Hematopoietic multipotent progenitor cell (in vitro differentiated cells): Measurements from ENCODE around the gene THEM4. TPM values are rescaled to one million over a fixed set of nuclear protein-coding genes. Genes with fewer than 3 reads are reported as not detected.
"Not testable (repeated sequence)": the region's sequence is repeated elsewhere in the genome, so short reads cannot be mapped to it uniquely, and the experiment has no call there.

Source experiments
- DNase-seq, 3 donors: peaks; one replicate each; pipeline ENCODE4 v3.0.0-alpha.2; 2011 to 2015; ENCODE audit warnings: low read depth in 2 of 3, low spot score in 2 of 3
- total RNA-seq: library from RNA; depleted of rRNA; stranded (reverse); fragments of >200 nt; gene quantifications from one replicate; pipeline ENCODE4 v1.2.3, GENCODE V29; 2012

Gene THEM4
- total RNA-seq, 1 donor, result 18.3 TPM

GRCh38 chr1:151900804-151901203 lies 8.5 kb downstream of the THEM4 start:
- not testable (repeated sequence) for DNase-seq

DNA sequence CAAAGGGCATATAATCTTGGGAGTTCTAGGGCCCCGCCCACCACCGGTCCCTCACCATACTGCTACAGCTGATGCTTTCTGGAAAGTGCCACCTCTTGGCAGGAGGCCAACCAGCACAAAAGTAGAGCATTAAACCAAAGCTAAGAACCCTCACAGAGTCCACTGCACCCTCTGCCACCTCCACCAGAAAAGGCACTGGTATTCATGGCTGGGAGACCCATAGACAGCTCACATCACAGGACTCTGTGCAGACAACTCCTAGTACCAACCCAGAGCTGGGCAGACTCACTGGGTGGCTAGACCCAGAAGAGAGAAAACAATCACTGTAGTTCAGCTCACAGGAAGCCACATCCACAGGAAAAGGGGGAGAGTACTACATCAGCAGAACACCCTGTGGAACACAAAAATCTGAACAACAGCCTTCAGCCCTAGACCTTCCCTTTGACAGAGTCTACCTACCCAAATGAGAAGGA lies 10.8 kb downstream of the THEM4 start:
- DNase-seq, result peak in 2 of 3 donors; percentile 28 to 35

- DNase-seq, result no peak
Observed at GRCh38 chr1:151897991-151898431, 11.3 kb downstream of the THEM4 start.

- DNase-seq, result no peak
Observed at GRCh38 chr1:151893176-151893924, 16.0 kb downstream of the THEM4 start.

DNA sequence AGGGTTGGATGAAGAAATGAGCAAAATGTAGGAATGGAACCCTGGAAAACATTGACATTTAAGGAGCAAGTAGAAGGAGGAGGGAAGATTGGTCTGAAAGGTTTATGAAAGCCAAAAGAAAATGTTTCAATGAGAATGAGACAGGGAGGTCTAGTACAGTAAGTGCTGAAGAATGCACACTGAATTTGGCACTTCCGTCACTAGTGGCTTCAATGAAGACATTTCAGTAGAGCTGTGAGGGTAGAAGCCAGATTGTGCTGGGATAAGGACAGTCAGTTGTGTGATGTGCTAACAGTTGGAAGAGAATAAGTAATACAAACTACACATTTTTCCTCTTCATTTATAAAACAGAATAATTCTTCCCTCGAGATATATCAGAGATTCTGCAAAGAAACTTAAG lies 17.1 kb downstream of the THEM4 start:
- DNase-seq, result no peak

GRCh38 chr1:151891512-151891911 lies 17.8 kb downstream of the THEM4 start:
- DNase-seq, result no peak

DNA sequence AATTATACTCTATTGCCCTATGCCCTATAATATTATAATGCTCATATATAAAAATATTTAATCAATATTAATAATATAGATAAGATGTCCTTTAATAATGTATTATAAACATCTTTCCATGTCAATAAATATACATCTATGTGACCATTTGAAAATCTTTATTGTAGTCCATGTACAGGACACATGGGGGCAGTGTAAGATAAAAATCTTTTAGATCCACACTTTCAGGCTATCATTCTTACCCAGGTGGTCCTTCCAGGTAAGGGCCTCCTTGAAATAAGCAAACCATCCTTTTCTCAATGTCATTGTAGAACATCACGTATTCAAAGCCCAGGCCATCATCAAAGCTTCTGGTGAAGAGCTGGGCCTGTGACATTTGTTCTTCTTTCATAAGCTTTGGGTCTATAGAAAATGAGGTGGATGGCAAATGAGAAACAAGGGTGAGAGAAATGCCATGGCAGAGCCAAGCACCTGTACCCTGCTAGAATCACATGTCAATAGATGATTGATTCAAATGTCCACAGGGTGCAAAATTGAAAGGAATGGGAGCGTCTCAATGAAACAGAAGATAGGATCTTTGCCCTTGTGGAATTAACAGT lies 20.2 kb downstream of the THEM4 start:
- peak in 1 of 3 donors; percentile 49 for DNase-seq

GRCh38 chr1:151887028-151887427 lies 22.3 kb downstream of the THEM4 start:
- DNase-seq, result no peak

DNA sequence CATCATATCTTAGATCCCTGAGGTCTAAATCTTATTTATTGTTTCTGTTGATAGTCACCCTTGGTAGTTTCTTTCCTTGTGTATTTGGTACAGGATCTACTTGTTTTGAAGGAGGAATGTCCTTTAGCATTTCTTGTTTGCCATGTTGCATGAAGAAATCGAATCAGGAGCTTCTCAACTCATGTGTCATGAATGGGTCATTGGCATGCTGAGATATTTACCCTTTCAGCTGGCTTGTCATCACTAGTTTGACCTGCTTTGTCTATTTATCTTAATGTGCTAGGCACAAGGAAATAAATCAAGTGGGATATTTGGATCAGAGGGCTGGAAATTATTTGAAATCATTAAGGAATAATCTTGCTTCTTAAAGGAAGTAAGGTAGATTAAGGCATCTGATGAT lies 23.8 kb downstream of the THEM4 start:
- no peak for DNase-seq

- not testable (repeated sequence) for DNase-seq
Observed at GRCh38 chr1:151884879-151885278, 24.4 kb downstream of the THEM4 start.

DNA sequence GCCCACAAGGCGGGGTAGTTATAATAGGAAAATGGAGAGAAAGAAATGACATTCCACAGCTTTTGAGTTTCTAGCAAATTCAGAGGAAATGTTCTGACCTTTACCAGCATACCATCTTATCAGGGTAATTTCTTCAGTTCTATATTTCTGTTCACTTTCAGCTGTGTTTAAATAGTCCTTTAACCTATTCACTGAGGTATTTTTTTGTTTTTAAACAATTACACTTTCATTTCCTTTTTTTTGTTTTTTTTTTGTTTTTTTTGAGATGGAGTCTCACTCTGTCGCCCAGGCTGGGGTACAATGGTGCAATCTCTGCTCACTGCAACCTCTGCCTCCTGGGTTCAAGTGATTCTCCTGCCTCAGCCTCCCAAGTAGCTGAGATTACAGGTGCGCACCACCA lies 24.9 kb downstream of the THEM4 start:
- not testable (repeated sequence) for DNase-seq

DNA sequence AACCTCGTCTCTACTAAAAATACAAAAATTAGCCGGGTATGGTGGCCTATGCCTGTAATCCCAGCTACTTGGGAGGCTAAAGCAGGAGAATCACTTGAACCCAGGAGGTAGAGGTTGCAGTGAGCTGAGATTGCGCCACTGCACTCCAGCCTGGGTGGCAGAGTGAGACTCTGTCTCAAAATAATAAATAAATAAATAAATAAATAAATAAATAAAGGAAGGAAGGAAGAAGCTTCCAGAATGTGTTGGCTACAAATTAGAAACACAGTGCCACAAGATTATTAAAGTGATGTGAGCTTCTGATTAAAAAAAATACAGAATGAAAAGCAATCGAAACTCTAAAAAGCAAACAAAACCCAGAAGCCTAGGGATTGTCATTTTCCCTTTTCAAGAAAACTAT lies 25.4 kb downstream of the THEM4 start:
- DNase-seq, result not testable (repeated sequence)

GRCh38 chr1:151882918-151883317 lies 26.4 kb downstream of the THEM4 start:
- not testable (repeated sequence) for DNase-seq

DNA sequence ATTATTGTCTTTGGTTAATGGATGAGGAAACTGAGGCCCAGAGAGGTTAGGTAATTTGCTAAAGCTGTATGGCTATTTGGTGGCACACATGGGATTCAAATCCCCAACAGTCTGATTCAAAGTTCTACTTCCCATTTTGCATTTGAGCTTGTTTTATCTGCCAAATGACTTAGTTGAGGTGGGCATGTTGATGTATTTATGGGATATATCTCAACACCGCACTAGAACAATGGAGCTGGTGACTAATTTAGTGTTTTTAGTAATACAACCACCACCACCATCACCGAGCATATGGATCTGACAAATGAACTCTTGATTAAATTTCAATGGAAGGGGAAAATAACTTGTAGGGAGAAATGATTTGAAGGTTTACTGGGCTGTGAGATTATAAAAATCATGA lies 26.8 kb downstream of the THEM4 start:
- DNase-seq, result no peak

DNA sequence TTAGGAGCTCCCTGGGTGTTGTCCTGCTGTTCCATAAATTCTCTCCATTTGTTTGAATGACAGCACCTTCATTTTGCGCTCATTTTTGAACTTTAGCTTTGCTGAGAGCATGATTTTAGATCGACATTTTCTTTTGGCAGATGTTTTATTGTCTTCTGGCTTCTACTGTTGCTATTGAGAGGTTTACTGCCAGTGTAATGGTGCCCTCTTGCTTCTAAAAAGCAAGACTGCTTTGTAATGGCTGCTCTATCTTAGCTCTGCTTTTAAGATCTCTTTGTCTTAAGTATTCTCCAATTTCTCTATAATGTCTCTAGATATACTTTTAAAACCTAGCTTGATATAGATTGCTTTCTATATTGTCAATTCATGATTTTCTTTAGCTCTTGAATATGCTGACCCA lies 27.8 kb downstream of the THEM4 start:
- DNase-seq, result peak in 1 of 3 donors; percentile 29

- no peak for DNase-seq
Observed at GRCh38 chr1:151875419-151876097, 33.8 kb downstream of the THEM4 start.

DNA sequence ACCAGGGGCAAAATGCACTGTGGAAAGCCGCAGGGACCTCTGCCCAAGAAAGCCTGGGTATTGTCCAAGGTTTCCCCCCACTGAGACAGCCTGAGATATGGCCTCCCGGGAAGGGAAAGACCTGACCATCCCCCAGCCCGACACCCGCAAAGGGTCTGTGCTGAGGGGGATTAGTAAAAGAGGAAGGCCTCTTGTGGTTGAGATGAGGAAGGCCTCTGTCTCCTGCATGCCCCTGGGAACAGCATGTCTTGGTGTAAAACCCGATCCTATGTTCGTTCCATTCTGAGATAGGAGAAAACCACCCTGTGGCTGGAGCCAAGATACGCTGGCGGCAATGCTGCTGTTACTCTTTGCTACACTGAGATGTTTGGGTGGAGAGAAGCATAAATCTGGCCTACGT lies 36.5 kb downstream of the THEM4 start:
- DNase-seq, result peak in 2 of 3 donors; percentile 22 to 33

DNA sequence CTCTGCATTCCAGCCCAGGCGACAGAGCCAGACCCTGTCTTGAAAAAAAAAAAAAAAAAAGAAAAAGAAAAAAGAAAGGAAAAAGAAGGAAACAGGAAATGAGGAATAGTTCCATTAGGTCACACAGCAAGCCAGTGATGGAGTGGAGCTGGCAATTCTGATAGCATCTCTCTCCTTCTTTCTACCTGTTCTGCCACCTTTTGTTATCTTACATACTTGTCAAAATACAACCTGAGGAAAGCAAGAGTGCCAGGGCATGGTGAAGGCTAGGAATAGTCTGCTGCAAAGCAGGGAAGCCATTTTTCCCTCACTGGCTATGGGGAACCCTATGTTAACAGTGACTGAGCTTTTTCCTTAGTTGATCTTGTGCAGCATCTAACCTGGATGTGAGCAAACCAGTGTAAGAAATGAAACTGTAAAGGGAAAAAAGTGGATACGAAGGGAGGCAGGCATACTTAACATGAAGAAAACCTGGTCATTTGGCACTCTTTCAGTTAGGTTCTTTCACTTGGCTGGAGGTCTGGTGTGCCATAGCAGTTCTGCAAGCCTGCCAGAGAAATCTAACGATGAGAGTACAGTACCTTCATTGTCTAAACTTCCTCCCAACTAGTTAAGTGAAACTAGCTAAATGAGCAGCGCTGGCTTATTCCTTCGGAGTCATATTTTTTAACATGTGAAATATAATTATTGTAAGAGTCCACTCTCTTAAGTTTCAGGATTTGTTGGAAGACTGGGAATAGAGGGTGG lies 37.9 kb downstream of the THEM4 start:
- DNase-seq, result no peak

DNA sequence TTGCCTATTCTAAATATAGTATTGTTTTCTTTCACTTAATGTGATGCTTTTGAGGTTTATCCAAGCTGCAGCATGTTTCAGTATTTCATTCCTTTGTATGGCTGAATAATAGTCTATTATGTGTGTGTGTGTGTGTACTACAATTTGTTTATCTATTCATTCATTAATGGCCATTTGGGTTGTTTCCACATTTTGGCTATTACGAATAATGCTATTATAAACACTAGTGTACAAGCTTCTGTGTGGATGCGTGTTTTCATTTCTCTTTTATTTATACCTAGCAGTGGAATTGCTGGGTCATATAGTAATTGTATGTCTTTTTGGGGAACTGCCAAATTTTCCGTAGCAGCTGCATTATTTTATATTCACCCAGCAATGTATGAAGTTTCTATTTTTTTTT lies 40.8 kb downstream of the THEM4 start:
- no peak for DNase-seq

GRCh38 chr1:151867765-151868411 lies 41.4 kb downstream of the THEM4 start:
- no peak for DNase-seq
